ENCODE data around the gene DGKB.

Gene DGKB

DNA sequence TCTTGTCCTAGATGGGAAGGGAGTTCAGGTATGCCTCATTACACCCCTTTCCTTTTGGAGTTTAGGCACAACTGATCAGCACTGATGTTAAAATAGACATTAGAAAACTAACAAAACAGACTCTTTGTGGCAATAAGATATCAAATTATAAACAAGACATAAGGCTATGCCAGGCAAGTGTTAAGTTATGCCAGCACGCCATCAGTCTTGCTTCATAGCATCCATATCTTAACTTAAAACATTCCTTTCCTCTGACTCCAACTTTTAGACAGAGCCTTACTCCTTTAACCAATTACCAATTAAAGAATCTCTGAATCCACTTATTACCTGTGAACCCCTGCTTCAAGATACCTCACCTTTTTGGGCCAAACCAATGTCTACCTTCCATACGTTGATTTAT lies 786.9 kb downstream of the DGKB start:
- no peak for DNase-seq (ENCODE audit: low spot score)

DNA sequence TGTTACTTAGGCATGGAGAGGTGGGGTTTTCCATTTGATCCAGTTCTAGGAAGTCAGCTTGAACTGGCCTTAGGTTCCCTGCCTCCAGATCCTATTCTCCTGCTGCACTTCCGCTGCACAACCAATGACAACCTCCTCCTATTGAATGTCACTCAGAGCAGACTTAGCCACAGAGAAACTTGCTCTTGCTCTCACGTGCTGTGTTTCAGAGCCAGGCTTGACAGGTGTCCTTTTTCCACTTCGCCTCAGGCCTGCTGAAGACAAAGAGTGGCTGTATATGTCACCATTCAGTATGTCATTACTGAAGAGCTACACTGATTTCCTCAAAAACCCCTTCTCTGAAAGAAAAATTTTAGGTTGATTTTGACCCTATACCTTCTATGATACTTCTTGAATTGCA lies 797.7 kb downstream of the DGKB start:
- no peak for DNase-seq (ENCODE audit: low spot score)

DNA sequence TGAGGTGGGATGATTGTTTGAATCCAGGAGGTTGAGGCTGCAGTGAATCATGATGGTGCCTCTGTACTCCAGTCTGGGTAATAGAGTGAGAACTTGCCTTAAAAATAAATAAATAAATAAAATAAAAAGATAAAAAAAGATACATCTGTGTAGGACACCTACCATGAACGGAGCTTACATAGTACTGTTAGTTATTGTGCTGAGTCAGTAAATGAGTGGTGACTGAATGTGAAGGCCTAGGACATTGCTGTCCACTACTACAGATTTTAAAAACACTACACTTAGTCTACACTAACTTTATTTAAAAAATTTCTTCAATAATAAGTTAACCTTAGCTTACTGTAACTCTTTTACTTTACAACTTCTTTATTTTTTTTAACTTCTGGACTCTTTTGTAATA lies 806.4 kb downstream of the DGKB start:
- DNase-seq (ENCODE audit: low spot score) = no peak

DNA sequence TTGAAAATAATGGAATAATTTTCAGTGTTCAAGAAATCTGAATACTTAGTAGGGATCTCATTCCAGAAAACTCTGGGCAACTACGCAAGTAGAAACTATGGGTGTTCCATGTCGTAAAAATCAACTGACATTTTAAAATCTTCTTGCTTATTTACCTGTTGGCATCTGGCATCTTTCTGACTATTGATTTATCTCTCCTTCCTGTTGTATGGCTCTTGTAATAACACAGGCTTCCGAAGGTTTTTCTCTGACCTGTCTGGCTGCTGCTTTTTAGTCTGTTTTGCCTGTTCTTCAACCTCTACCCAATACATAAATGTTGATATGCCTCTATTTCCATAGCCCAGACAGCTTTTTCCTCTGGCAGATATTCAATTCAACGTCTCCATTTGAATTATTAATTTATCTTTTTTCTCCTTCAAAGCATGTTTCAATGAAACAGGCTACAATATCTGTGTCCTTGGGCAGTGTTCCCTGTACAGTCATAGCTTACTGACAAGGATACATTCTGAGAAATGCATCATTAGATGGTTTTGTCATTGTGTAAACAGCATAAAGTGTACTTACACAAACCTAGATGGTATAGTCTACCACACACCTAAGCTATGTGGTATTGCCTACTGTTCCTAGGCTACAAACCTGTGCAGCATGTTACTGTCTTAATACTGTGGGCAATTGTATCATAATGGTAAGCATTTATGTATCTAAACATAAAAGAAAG lies 807.2 kb downstream of the DGKB start:
- DNase-seq (ENCODE audit: low spot score) = no peak

Measured in ecto neural progenitor cell (in vitro differentiated cells).